ENCODE data around the gene PTPRM. TPM values are rescaled to one million over a fixed set of nuclear protein-coding genes. Genes with fewer than 3 reads are reported as not detected.

The PTPRM gene
- total RNA-seq, 1 donor from 2014 or later, result 102 TPM

DNA sequence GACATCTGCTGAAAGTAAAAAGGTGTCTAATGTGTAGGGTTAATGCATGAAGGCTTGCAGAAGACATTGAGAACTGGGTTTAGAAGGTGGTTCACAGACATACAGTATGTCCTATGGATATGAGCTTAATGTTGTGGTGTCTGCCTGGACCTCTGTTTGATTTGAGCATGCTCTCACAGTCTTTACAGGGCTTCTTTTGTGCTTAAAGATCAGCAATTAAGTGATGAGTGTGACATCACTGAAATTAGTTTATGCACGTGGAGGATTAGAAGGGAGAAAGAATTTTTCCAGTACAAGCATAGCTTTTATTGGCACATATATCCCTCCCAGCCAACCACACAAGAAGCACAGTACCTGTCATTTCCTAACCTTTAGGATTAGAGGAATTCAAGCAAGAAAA is 674.6 kb downstream of the PTPRM start:
- FAIRE-seq (no peak), DNase-seq (ENCODE audit: low spot score in 2 of 2) (no peak)

DNA sequence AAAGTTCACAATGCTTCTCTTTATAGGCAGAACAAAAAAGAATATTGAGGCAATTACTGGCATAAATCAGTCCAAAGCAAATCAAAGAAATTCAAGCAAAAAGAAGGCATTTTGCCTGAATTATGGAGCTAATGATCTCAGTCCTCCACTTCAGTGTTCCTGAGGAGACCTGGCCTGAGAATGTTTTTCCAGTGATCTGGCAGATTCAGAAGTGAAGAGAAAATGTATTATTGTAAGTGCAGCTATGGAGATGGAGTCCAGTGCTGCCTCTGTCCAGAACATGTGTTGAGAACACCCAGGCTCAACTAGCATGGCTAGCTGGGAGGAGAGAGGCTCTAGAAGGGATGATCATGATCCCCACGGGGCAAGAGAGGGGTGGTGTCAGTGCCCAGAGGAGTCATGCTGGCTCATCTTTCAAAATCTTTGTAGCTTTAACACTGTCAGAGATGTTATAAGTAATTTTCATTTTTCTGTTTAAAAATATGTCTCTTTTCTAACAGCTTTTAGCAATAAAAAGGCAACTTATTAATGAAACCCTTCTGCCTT is 675.1 kb downstream of the PTPRM start:
- no peak for FAIRE-seq
- DNase-seq (ENCODE audit: low spot score in 2 of 2), result no peak

DNA sequence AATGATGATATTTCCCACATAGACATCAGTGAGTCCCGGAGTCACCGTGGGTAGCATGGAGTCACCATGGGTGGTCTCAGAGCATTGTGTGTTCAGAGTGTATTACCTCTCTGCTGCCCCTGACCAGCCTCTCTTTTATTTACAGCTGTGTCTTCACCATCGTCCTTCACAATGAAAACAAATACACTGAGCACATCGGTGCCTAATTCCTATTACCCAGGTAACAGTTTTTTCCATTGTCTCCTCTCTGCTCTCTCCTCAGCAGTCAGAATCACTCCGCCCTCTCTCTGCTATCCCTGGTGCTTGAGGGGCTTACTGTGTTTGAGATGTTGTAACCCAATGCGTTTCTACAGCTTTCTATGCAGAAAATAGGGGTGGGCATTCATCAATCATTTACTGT is 680.6 kb downstream of the PTPRM start:
- no peak for DNase-seq (ENCODE audit: low spot score in 2 of 2)
- no peak for FAIRE-seq

DNA sequence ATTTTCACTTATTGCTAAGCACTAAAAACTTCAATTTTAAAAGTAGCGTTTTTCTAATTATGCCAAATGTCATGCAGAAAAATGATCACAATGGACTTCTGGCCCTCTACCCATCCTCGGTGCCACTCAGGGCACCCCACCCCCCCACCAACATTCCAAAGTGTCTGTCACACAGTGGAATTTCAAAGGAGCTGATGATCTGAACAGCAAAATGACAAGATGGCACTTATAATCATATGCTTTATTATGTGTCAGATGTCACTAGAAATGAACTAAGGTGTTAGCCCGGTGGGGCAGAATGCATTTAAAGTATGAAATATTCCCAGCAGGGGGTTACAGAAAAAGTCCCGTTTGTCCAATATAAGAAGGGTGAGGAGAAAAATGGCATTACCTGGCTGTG is 681.5 kb downstream of the PTPRM start:
- DNase-seq (ENCODE audit: low spot score in 2 of 2), result no peak
- FAIRE-seq, result no peak

DNA sequence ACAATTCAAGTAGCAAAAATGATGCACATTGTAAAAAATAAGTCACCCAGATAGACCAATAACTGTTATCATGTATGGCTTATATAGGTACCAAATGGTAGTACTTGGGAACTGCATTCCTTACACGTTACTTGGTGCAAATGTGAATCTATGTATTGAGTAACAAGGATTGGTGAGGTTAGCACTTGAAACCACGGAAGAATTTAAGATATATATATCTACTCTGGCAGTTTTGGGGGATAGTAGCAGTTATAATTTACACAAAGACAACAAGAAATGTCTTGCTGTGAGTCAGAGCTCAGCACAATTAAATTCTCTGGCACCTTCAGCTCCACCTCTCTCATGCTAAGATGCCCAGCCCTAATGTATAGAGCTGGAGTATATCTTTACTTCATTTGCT is 682.7 kb downstream of the PTPRM start:
- no peak for FAIRE-seq
- DNase-seq (ENCODE audit: low spot score in 2 of 2), result no peak

DNA sequence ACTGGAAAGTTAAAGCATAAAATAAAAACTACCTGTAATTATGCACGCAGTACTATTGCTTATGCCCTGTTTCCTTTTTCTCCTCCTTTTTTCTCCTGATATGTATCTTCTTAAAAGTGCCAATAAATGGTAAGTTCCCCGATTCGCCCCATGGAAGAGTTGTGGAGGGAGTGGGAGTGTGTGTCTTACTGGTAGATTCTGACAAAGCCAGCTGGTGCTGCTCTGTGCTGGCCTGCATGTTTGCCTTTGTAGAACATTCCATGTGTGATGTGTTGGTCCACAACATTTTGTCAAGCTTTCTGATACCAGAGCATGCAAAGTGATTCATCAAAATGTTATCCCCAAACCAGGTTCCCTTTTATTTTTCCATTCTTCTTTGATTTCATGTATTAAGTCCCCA is 685.3 kb downstream of the PTPRM start:
- FAIRE-seq (no peak), DNase-seq (ENCODE audit: low spot score in 2 of 2) (no peak)

DNA sequence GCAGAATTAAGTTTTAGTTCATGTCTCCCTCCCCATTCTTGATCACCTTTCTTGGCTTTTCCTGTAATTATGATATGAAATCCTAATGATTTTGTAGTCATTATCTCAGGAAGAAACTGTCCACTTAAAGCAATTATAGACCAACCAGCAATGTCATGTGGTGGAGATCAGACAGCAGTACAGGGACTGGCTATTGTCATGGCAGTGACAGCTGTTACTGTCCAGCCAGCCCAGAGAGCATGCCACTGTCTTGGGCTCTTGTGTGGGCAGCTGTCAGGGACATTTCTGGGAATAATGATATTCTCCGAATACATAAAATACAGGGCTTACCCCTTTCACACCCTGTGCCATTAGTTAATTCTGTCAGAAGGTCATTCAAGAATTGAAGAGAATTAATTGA is 686.8 kb downstream of the PTPRM start:
- no peak for DNase-seq (ENCODE audit: low spot score in 2 of 2)
- no peak for FAIRE-seq

DNA sequence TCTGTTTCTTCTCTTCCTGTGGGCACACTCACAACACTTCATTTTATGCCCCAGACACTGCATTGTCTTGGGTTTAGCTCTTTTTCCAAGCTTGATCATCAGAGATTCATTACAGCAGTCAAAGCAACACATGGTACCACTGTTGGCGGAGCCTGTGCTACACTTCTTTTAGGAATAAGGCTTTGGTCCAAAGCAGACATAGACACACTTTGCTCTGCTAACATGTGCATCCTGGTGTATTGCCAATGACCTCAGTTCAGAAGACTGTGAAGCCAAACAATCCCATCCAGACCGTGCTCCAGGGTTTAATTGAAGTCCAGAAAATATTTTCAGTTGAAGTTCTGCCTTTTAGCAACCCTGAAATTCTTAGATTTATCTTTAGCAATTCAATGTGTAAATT is 687.5 kb downstream of the PTPRM start:
- DNase-seq (ENCODE audit: low spot score in 2 of 2) (no peak), FAIRE-seq (no peak)

DNA sequence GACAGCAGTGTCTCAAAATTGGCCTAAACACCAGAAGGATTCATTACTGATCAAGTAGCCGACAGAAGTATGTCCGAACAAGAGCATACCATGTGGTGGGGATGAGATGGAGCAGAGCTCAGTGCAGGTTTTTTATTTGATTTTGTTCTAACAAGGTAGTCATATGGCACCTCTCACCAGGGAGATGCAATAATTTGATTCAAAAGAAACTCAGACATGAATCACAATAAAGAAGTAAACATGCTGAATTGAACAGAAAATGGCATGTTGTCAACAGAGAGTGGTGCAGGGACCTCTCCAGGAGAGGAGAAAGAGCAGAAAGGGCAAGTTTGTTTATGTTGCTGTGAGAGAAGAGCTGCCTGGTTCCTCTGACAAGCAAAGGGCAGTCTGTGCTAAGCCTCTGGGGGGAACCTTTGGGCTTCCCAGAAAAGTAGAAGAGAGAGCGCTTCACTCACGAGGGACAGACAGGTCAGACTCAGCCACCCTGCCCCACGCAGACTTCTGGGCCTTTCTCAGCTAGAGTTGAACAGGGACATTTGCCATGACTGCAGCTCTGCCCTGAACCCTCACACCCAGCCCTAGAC is 690.8 kb downstream of the PTPRM start:
- no peak for FAIRE-seq

DNA sequence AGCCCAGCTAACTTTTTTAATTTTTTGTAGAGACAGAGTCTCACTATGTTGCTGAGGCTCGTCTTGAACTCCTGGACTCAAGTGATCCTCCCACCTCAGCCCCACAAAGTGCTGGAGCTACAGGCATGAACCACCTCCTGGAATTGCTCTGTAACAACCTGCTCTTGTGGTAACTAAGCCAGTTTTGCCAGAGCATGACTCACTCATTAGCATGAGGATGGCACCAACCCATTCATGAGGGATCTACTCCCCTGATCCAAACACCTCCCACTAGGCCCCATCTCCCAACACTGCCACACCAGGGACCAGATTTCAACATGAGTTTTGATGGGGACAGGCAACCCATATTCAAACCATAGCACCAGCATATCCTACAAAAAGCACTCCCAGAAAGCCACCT is 693.2 kb downstream of the PTPRM start:
- FAIRE-seq, result no peak

More for the DNA sequence above, 690.8 kb downstream of the PTPRM start:
- no peak for DNase-seq (ENCODE audit: low spot score in 2 of 2)

DNA sequence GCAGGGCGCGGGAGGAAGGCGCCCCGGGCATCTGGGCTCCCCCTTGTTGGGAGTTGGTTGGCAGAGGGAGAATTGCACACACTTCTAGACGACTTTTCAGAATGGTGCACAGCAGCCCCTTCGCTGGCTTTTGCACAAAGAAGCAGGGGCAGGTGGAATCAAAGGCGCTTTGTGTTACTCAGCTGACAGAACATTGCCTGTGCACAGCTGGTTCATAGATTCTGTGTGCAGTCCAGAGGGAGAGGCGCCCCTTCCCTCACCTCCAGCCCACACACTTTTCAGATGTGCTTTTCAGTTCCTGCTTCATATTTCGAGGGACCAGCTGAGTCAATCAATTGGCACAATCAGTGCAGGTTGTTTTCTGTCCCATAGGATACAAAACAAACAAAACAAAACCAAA is 693.7 kb downstream of the PTPRM start:
- no peak for DNase-seq (ENCODE audit: low spot score in 2 of 2)
- FAIRE-seq, result no peak

More for the DNA sequence above, 693.2 kb downstream of the PTPRM start:
- no peak for DNase-seq (ENCODE audit: low spot score in 2 of 2)

DNA sequence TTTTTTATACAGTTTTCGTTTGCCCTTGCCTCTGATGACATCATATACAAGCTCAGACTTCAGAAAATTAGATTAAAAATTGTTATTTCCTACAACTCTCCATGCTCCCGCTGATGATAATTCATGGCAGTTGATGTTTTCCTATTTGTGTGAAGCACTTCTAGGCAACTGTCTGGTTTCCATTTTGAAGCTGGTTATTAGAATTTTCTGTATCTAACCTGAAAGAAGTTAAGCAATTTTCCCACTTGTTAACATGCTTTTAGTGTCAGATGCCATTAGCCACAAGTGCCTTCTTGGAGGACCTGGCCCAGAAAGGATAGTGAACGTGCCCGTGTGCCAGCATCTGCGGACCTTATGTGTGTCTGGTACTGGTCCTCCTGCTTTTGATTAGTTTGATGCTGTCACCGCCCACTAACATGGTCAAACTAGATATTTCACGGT is 694.6 kb downstream of the PTPRM start:
- FAIRE-seq (no peak), DNase-seq (ENCODE audit: low spot score in 2 of 2) (no peak)

DNA sequence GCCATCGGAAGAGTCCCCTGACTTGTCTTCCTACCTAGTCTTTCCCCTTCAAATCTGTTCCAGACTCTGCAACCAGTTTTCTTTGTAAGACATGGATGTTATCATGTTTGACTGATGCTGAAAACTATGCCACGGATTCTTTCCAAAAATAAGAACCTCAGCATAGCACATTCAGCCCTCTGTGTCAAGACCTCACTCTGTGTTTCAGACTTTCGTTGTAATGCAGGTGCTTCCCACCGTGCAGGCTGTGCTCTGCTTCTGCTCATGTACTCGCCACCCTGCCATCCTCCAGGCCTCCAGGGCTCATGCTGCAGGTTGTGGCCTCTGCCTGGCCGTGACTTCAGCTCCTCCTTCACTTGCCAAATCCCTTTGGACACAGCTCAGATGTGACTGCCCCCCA is 695.1 kb downstream of the PTPRM start:
- FAIRE-seq (no peak), DNase-seq (ENCODE audit: low spot score in 2 of 2) (no peak)

DNA sequence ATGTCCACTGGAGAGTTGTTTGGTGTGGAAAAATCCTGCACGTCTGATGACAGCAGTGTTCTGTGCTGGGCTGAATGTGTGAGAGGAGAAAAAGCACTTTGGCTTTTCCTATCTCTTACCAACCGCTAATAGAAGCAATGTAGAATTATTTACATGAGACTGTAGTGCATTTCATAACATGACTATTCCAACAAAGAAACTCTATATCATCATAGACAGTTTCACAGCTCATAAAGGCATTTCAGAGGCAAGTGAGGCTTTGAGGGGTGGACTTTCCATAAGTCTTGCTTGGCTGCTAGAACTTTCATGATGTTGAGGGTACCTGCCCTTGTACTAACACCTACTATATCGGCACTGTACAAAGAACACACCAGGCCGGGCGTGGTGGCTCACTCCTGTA is 697.0 kb downstream of the PTPRM start:
- FAIRE-seq (no peak), DNase-seq (ENCODE audit: low spot score in 2 of 2) (no peak)

DNA sequence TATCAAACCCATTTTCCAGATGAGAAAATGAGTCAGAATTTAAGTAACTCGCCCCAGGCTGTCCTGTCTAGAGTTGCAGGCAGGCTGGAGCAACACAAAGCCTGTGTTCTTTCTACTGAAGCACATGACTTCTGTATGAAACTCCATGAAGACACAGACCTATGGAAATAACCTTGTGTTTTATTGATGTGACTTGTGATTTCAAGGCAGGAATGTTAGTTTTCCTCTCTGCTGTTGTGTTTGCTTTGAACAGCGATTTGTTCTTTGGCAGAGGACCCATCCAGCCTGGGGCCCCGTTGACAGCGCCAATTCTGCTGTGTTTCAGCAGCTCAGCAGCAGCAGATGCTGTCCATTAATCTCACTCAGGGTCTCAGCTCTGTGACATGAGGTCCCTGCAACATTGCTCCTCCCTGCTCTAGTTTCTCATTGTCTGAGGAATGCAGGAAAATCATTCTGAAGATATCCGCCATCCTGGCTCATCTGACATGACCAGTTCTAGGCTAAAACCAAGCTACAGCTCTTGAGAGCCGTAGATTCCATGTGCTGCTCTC is 697.8 kb downstream of the PTPRM start:
- FAIRE-seq, result no peak
- DNase-seq (ENCODE audit: low spot score in 2 of 2), result no peak

DNA sequence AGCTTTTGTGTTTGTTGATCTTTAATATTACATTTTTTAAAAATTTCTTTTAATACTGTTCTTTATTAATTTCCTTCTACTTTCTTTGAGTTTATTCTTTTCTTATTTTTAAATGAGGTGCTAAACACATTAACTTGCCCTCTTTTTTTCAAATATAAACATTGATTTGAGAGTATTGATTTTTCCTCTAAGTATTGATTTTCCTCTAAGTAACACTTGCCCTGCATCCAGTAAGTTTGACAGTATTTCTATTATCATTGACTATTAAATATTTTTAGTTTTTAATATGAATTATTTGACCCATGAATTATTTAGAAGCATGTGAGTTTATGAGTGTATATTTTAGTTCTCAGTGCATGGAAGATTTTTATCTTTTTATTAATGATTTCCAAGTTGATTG is 705.1 kb downstream of the PTPRM start:
- DNase-seq (ENCODE audit: low spot score in 2 of 2), result no peak
- peak; percentile 6 for FAIRE-seq

DNA sequence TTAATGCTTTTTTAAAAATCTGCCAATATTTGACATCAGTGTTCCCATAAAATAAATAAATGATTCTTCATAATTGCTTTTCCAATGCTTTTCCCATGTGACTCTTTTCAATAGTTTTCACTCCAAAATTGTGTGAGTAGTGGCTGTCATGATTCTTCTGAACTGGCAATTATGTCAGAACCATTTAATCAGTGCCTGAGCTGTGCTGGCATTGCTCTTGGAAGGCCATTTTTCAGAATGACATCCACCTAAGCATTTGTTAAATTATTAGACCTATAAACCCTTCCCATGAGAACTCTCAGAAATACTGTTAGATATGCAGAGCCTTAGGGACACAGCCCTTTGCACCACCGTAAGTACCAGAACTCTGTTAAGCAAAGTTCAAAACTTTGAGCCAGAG is 707.3 kb downstream of the PTPRM start:
- DNase-seq (ENCODE audit: low spot score in 2 of 2) (no peak), FAIRE-seq (no peak)

DNA sequence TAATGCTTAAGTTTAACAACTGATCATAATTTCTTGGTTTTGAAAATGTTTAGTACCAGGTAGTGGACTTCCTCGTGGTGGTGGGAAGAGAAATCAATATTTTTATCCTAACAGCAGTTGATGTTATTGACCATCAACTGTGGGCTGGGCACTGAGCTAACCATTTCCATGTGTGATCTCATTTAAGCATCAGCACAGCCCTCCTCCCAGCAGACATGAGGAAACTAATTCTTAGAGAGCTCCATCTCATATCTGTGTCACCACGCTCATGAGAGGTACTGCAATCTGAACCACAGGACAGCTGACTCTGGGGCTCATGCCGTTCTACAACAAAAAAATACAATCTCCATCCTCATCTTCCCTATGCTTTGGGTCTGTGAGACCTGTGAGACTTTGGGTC is 709.3 kb downstream of the PTPRM start:
- DNase-seq (ENCODE audit: low spot score in 2 of 2) (no peak), FAIRE-seq (no peak)

DNA sequence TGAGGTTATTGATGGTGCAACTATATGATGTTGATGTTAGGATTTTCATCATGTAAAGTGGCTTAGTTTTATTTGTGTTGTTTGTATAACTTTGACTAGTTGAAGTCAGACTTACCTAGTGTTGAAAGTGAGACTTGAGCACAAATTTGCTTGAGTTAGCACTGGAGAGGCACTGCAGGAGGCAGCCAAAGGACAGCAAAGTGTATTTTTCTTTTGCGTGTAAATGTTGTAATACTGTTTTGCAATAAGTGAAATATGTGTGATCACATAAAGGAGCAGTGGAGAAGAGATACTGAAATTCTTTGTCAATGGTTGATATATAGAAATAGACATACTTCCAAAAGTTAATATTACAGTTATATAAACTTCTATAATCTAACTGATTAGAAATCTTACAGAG is 710.2 kb downstream of the PTPRM start:
- no peak for DNase-seq (ENCODE audit: low spot score in 2 of 2)
- FAIRE-seq, result no peak

DNA sequence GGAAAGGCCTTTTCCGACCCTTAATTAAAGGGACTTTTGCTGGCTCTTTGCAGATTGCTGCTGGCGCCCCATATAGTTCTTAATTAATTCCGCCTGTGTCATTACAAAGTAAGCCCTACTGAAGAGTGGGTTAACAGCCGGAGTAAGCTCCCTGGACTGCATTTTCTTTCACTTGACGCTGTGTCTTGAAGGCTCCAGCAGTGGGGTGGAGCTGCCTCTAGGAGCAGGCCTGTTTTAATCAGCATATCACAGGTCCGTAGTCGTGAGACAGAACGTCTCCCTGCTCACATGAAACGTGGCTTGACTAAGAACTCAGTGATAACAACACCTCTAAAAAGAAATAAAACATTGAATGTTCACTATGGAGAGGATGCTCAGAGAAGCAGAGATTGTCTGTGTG is 712.2 kb downstream of the PTPRM start:
- FAIRE-seq (no peak), DNase-seq (ENCODE audit: low spot score in 2 of 2) (no peak)

DNA sequence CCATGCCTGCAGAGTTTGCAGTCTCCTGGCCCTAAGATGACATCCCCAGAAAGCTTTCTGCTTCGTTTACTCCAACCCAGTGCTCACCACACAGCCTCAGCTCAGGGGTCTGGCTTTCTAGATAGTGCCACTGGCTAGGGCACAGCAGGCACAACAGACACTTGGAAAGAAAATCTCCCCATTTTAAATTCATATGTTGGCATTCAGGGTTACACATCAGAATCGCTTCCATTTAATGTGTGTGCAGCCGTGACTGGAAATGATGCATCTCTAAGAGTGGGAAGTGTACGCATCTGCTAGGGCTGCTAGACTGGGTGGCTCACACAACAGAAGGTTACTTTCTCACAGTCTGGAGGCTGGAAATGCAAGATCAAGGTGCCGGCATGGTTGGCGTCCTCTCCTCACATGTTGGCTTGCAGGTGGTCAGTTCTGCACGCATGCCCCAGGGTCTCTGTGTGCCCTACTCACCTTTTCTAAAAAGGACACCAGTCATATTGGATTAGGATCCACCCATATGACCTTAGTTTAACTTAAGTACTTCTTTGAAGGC is 712.7 kb downstream of the PTPRM start:
- DNase-seq (ENCODE audit: low spot score in 2 of 2), result no peak
- no peak for FAIRE-seq

DNA sequence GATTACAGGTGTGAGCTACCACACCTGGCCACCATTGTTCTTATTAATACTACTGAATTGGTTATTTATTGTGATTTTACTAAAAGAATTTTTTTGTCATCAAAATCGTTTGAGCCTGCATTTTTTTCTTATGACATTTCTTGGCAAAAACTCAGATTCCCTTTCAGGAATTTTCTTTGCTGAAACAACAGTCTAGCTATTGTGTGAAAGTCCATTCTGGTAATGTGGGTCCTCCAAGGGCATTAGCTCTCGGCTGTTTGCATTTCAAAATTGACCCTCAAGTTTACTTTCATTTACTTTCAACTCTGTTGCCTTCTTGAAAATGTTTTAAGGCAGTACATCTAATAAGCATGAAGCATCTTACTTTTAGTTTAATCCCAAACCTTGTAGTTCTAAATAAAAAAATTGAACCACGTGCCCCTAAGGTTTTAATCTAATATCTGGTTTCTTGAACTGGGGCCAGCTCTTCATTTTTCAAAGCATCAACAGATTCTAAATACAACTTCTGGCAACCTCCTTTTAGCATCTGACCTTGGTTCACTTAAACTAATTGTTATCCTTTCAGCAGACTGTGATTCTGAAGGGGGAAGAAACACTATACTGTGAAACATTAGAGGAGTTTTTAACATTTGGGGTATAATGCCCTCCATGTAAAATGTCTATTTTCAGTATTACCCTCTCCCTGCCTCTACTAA is 716.9 kb downstream of the PTPRM start:
- no peak for FAIRE-seq
- no peak for DNase-seq (ENCODE audit: low spot score in 2 of 2)

Data from frontal cortex (tissue), 4 donors.